ENCODE data around the gene FNDC3B.

DNA sequence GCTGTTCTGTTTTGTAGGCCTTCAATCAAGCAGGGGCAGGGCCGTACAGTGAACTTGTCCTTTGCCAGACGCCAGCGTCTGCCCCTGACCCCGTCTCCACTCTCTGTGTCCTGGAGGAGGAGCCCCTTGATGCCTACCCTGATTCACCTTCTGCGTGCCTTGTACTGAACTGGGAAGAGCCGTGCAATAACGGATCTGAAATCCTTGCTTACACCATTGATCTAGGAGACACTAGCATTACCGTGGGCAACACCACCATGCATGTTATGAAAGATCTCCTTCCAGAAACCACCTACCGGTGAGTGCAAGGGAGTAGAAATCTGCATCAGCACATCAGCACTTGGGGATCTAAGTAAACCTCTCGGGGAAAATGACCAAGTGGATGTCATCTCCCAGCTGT is 313.4 kb downstream of the FNDC3B start:
- TF ChIP-seq, protein P1, sequence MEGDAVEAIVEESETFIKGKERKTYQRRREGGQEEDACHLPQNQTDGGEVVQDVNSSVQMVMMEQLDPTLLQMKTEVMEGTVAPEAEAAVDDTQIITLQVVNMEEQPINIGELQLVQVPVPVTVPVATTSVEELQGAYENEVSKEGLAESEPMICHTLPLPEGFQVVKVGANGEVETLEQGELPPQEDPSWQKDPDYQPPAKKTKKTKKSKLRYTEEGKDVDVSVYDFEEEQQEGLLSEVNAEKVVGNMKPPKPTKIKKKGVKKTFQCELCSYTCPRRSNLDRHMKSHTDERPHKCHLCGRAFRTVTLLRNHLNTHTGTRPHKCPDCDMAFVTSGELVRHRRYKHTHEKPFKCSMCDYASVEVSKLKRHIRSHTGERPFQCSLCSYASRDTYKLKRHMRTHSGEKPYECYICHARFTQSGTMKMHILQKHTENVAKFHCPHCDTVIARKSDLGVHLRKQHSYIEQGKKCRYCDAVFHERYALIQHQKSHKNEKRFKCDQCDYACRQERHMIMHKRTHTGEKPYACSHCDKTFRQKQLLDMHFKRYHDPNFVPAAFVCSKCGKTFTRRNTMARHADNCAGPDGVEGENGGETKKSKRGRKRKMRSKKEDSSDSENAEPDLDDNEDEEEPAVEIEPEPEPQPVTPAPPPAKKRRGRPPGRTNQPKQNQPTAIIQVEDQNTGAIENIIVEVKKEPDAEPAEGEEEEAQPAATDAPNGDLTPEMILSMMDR (IDR thresholded peaks at IDR 0.05) = no peak
- no peak for TF ChIP-seq EZH2 (IDR thresholded peaks at IDR 0.05; ENCODE audit: borderline replicate concordance, insufficient read depth, low read depth, low read length, poor library complexity, severe bottlenecking)

Data from B cell (primary cell).